Loucy (cell line): Measurements from ENCODE around the gene GZF1.

Experiments used
- H2AFZ ChIP-seq: fragments of 200-600 bp; sonication (generic); 2 replicates; pipeline ENCODE4 v1.6.0; 2016; ENCODE audit warnings: antibody characterized with exemption, mild to moderate bottlenecking, low read length, moderate library complexity
- H3F3A ChIP-seq: fragments of 200-600 bp; 2 replicates; pipeline ENCODE4 v1.6.0; 2016; ENCODE audit warnings: antibody characterized with exemption, low read depth, mild to moderate bottlenecking
- H3K27me3 ChIP-seq: fragments of 200-600 bp; sonication (generic); 2 replicates; pipeline ENCODE4 v1.6.1; 2014; ENCODE audit warnings: low read length, mild to moderate bottlenecking; ENCODE audit not compliant: insufficient read depth, poor library complexity, severe bottlenecking
- H3K36me3 ChIP-seq: fragments of 200-600 bp; sonication (generic); 2 replicates; pipeline ENCODE4 v1.6.1; 2016; ENCODE audit warnings: low read length; ENCODE audit not compliant: insufficient read depth
- H3K4me1 ChIP-seq: fragments of 200-600 bp; sonication (generic); 2 replicates; pipeline ENCODE4 v1.5.1; 2014; ENCODE audit warnings: low read length, mild to moderate bottlenecking; ENCODE audit not compliant: insufficient read depth, poor library complexity, severe bottlenecking
- H3K4me2 ChIP-seq: fragments of 200-600 bp; sonication (generic); 2 replicates; pipeline ENCODE4 v1.6.0; 2014; ENCODE audit warnings: antibody characterized with exemption, low read length, low read depth, mild to moderate bottlenecking; ENCODE audit not compliant: poor library complexity, severe bottlenecking
- H3K4me3 ChIP-seq: fragments of 200-600 bp; sonication (generic); 2 replicates; pipeline ENCODE4 v1.5.1; 2014; ENCODE audit warnings: low read length, mild to moderate bottlenecking, mixed read lengths; ENCODE audit not compliant: poor library complexity, severe bottlenecking
- H3K79me2 ChIP-seq: fragments of 200-600 bp; sonication (generic); 2 replicates; pipeline ENCODE4 v1.6.1; 2014; ENCODE audit warnings: low read length; ENCODE audit not compliant: insufficient read depth
- H3K9ac ChIP-seq: fragments of 200-600 bp; sonication (generic); 2 replicates; pipeline ENCODE4 v1.6.0; 2014; ENCODE audit warnings: mild to moderate bottlenecking, low read depth, low read length, moderate library complexity; ENCODE audit not compliant: poor library complexity, severe bottlenecking
- H3K9me2 ChIP-seq: fragments of 200-600 bp; sonication (generic); replicated peaks from 2 replicates; pipeline ENCODE4 v1.6.1; 2016; ENCODE audit warnings: low read depth, low read length, mixed read lengths
- H3K9me3 ChIP-seq: fragments of 200-600 bp; sonication (generic); 2 replicates; pipeline ENCODE4 v1.6.1; 2014; ENCODE audit warnings: mild to moderate bottlenecking, antibody characterized with exemption, low read length, low read depth; ENCODE audit not compliant: insufficient read depth
- H4K20me1 ChIP-seq: fragments of 200-600 bp; sonication (generic); 2 replicates; pipeline ENCODE4 v1.6.0; 2014; ENCODE audit warnings: antibody characterized with exemption, low read length, mild to moderate bottlenecking; ENCODE audit not compliant: insufficient read depth, poor library complexity, severe bottlenecking
- CTCF ChIP-seq: fragments of 200-600 bp; sonication (generic); conservative IDR thresholded peaks from 2 replicates; pipeline ENCODE4 v1.5.1; 2014; ENCODE audit warnings: mild to moderate bottlenecking, antibody characterized with exemption, low read length
- EZH2phosphoT487 ChIP-seq: fragments of 200-600 bp; IDR thresholded peaks from 2 replicates; pipeline ENCODE4 v1.6.1; 2018; ENCODE audit warnings: antibody characterized with exemption, mild to moderate bottlenecking, moderate library complexity, borderline replicate concordance

The GZF1 gene

GRCh38 chr20:23406880-23407279, 44.9 kb downstream of the GZF1 start:
- Histone ChIP-seq H3K36me3 (no peaks in the 10 kb centered on the region; the same call in 1 of the 2 replicates), H4K20me1 (peaks cover 9% of the 10 kb centered on the region), H3K9me2 (no peaks in the 10 kb centered on the region), H3K4me1 (peaks cover 2% of the 10 kb centered on the region), H3K79me2 (peaks cover 83% of the 10 kb centered on the region), H3K9ac (no peak overlapping the region), H3K9me3 (no peaks in the 10 kb centered on the region), H3F3A (no peaks in the 10 kb centered on the region), H2AFZ (no peak overlapping the region), H3K4me3 (no peak overlapping the region), H3K27me3 (no peaks in the 10 kb centered on the region), H3K4me2 (no peak overlapping the region)
- TF ChIP-seq EZH2phosphoT487 = no peak
- no peak for TF ChIP-seq CTCF

DNA sequence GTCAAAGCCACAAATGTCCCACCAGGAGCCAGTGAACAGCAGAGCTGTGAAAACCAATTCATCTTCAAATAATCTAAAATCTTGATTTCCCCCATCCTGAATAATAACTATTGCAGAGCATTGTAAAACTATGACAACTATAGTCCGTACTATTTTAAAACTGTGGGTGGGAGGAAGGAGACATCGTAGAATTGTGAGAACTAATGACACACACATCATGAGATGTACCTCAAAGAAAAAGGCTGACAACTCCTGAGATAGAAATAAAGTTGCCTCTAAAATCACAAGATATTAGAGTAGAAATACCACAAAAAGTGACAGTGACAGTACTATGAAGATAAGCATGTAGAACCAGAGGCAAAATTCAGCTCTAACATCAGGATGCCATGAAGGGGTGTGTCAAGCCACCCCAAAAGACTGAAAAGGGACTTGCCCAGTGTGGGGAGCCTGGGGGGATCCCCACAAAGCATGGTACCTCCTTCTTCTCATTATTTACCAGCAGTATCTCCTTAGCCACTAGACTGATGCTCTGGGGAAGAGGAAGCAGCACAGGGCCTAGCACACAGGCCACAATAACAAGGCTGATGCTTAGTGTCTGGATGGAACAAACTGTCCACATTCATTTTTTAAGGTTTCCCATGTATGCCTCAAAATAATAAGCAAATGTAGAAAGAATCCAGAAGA, 45.9 kb downstream of the GZF1 start:
- Histone ChIP-seq H3K4me1 (peaks cover 8% of the 10 kb centered on the region), H4K20me1 (peaks cover 14% of the 10 kb centered on the region), H3K36me3 (no peaks in the 10 kb centered on the region), H3K9ac (no peak overlapping the region), H2AFZ (no peak overlapping the region), H3K4me3 (no peak overlapping the region), H3K27me3 (no peaks in the 10 kb centered on the region), H3K9me3 (no peaks in the 10 kb centered on the region), H3K4me2 (no peak overlapping the region), H3K79me2 (peaks cover 94% of the 10 kb centered on the region), H3K9me2 (no peaks in the 10 kb centered on the region), H3F3A (no peaks in the 10 kb centered on the region)
- TF ChIP-seq CTCF (no peak), EZH2phosphoT487 (no peak)

GRCh38 chr20:23408957-23409356, 47.0 kb downstream of the GZF1 start:
- Histone ChIP-seq H4K20me1 (peaks cover 17% of the 10 kb centered on the region), H3K79me2 (peaks cover 100% of the 10 kb centered on the region), H3K9ac (no peak overlapping the region), H3K9me2 (no peaks in the 10 kb centered on the region), H3K9me3 (no peaks in the 10 kb centered on the region), H3K27me3 (no peaks in the 10 kb centered on the region), H3F3A (no peaks in the 10 kb centered on the region), H3K4me3 (no peak overlapping the region), H3K36me3 (no peaks in the 10 kb centered on the region), H3K4me2 (no peak overlapping the region), H2AFZ (no peak overlapping the region), H3K4me1 (peaks cover 15% of the 10 kb centered on the region)
- TF ChIP-seq CTCF (no peak), EZH2phosphoT487 (no peak)
